Islet precursor cell (in vitro differentiated cells): ENCODE data around the gene LILRA1.
"Not testable (repeated sequence)": the region's sequence is repeated elsewhere in the genome, so short reads cannot be mapped to it uniquely, and the experiment has no call there.

Experiments
- DNase-seq: peaks from one replicate; pipeline ENCODE4 v3.0.0-alpha.2; 2018

The LILRA1 gene

DNA sequence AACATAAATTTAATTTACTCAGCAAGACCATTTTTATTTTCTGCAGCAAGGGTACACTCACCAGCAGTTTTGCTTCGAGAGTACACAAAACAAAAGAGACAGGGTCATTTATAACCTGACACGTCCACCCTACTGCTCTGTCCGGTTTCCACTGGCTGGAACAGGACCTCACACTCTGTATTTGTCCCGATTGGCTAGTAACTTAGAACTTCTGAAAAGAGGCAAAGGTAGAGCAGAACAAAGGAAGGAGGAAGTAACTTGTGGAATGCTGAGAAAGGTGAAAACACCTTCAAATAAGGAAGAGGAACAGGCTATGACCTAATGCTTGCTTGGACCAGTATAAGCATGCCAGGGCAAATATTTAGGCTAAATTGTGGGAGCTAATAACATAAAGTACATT, 34.5 kb downstream of the LILRA1 start:
- not testable (repeated sequence) for DNase-seq

DNA sequence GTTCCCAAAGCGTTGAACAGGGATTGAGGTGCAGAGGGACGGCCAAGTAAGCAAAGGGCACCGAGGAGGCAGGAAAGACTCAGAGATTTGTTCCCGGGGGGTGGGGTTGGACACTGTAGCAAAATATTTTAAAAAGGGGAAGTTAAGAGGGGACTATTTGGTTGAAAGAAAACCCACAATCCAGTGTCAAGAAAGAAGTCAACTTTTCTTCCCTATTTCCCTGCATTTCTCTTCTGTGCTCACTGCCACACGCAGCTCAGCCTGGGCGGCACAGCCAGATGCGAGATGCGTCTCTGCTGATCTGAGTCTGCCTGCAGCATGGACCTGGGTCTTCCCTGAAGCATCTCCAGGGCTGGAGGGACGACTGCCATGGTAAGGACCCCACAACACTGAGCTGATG, 36.8 kb downstream of the LILRA1 start, which contains the start of gene LILRB1:
Gene LILRB1, plus strand, starts transcription at position 223 of the 400 bp plus-strand sequence. CDS start 590 bp downstream, outside the sequence.
- not testable (repeated sequence) for DNase-seq

DNA sequence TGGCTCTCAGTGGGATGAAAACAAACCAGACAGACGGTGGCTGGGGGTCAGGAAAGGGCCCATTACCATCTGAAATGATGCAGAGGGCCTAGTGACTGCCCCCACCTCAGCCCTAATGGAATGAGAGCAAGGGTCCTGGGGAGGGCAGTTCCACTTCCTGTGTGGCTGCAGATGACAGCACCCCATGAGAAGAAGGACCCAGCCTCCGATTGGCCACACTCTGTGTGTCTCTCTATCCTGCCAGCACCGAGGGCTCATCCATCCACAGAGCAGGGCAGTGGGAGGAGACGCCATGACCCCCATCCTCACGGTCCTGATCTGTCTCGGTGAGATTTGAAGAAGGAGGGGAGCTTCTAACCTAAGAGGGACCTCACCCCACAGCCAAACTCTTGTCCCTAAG, 37.4 kb downstream of the LILRA1 start:
- no peak for DNase-seq

DNA sequence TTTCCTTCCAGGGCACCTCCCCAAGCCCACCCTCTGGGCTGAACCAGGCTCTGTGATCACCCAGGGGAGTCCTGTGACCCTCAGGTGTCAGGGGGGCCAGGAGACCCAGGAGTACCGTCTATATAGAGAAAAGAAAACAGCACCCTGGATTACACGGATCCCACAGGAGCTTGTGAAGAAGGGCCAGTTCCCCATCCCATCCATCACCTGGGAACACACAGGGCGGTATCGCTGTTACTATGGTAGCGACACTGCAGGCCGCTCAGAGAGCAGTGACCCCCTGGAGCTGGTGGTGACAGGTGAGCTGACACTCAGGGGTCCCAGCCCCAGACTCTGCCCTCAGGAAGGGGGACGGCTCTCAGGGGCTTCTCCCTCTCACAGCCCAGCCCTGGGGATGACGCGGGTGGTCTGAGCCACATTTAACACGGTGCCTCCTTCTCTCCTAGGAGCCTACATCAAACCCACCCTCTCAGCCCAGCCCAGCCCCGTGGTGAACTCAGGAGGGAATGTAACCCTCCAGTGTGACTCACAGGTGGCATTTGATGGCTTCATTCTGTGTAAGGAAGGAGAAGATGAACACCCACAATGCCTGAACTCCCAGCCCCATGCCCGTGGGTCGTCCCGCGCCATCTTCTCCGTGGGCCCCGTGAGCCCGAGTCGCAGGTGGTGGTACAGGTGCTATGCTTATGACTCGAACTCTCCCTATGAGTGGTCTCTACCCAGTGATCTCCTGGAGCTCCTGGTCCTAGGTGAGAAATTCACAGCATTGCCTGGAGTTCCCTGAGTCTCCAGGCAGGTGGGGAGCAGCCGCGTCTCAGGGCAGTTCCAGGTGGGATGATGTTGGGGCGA, 38.3 kb downstream of the LILRA1 start:
- not testable (repeated sequence) for DNase-seq

DNA sequence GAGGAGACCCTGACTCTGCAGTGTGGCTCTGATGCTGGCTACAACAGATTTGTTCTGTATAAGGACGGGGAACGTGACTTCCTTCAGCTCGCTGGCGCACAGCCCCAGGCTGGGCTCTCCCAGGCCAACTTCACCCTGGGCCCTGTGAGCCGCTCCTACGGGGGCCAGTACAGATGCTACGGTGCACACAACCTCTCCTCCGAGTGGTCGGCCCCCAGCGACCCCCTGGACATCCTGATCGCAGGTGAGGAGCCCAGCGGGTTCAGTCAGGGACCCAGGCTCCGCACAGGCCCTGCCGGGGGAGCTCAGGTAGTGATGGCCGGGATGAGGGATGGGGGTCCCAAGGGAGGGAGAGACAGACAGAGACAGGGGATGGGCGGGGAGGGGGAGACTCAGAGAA, 39.1 kb downstream of the LILRA1 start:
- not testable (repeated sequence) for DNase-seq

GRCh38 chr19:54633401-54633800, 40.0 kb downstream of the LILRA1 start:
- DNase-seq, result no peak

GRCh38 chr19:54636081-54636480, 42.6 kb downstream of the LILRA1 start:
- DNase-seq, result not testable (repeated sequence)

DNA sequence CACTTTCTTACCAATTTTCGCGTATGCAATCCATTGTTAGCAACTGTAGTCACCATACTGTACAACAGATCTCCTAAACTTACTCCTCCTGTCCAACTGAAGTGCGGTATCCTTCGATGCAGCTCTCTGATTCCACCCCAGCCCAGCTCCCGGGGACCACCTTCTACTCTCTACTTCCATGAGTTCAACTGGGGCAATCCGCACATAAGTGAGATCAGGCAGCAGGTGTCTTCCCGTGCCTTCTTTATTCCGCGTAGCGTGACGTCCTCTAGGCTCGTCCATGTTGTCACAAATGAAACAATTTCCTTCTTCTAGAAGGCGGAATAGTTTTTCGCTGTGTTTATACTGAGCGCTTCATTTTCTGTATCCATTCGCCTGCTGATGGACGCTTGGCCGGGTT, 45.3 kb downstream of the LILRA1 start:
- no peak for DNase-seq

DNA sequence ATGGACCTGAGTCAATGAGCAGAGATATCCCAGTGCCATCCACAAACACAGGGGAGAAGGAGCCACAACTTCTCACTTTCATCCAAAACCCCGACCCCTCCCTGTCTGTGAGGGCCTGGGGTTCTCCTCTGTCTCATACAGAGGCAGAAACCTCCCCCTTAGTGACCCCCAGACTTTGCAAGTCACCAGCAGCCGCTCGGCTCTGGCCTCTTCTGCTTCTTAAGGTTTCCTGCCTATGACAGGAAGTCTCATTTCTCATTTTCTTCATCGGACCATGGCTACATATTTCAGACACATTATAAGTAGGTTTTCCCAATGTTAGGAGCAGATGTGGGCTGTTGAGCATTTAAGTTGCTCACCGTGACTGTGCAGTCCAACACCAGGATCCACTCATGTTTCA, 49.5 kb downstream of the LILRA1 start:
- DNase-seq, result not testable (repeated sequence)

DNA sequence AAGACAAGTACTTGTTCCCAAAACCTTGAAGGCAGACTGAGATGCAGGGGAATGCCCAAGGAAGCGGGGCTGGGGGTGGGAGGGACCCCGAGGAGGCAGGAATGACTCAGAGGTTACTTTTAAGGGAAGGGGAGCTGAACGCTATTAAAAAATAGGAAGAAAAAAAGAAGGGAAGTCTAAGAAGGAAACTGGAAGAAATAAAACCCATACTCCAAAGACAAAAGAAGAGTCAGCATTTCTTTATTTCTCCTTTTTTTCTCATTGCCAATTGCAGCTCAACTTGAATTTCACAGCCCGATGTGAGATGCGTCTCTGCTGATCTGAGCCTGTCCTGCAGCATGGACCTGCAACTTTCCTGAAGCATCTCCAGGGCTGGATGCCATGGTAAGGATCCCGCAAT, 50.2 kb downstream of the LILRA1 start:
- DNase-seq, result not testable (repeated sequence)

- no peak for DNase-seq
These were observed 50.6 kb downstream of the LILRA1 start for GRCh38 chr19:54644056-54644455.

DNA sequence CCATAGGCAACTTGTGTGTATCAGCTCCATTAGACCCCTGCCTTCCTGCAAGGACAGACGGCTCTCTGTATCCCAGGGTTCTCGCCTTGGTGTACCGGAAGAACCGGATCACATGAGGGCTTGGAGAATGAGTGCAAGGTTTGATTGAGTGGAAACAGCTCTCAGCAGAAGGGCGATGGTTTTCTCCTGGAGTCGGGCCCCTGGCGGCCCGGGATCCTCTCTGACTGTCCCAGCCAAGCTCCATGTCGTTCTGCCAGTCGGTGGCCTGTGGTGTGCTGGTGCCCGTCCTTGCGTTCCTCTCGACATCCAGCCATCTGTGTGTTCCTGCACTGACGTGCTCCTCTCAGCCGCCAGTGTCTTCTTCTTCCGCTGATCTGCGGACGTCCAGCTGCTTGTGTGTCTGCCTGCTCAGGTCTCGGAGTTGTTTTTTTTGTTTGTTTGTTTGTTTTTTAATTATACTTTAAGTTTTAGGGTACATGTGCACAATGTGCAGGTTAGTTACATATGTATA, 53.0 kb downstream of the LILRA1 start:
- DNase-seq, result no peak

DNA sequence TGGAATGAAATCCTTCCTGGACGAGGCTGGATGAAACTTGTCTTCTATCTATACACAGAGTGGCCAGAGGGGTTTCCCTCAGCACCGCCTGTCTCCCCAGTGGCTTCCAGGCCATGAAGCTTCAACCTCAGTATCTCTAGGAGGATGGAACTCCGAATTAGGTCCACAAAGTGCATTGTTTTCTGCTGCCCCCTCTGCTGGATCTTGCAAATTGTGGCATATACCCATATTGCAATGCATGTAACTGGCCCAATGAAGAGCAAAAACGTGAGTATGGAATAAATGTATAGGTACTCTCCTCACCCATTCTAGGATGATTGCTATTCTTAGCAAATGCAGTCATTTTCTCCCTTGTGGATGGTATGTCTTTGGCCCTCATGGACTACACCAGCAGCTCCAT, 54.7 kb downstream of the LILRA1 start:
- DNase-seq, result no peak

DNA sequence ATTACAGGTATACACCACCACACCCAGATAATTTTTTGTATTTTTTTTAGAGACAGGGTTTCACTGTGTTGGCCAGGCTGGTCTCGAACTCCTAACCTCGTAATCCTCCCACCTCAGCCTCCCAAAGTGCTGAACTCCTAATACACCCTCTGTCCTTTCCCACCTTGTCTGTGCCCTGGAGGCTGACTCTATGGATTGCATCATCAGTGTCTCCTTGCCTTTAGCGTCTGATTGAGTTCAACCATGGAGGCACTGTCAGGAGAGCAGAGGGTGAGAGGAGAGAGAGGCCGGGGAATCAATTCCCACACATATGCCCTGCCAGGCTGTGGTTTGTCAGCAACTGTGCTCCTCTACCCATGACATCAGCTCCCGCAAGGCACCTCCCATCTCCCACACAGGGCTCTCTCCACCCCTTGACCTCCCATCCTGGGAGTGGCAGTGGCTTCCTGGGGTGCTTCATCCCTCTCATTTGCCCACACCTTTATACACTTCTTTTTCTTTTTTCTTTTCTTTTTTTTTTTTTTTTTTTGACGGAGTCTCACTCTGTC, 56.8 kb downstream of the LILRA1 start:
- no peak for DNase-seq
